ENCODE measurements around the gene SPI1.

DNA sequence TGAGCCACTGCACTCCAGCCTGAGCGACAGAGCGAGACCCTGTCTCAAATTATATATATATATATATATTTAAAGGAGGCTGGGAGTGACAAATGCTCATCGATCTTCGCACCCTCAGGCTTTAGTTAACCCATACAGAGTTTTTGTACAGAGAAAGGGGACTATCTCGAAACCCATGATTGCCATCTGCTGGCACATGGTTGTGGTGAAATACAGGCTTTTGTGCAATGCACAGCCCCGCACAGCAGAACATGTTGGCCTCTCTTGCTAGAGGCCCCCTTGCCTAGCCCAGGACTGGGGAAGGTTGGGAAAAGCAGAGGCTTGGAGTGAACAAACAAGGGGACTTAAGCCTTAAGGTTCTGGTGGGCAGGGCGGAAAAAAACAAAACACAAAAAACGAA, 29.5 kb downstream of the SPI1 start:
- TF ChIP-seq POLR2AphosphoS5 (IDR thresholded peaks at IDR 0.05) (no peak), CTCF (IDR thresholded peaks at IDR 0.05) (no peak)

Measured in breast epithelium (tissue), 3 donors.